Kidney epithelial cell (primary cell): ENCODE data around the gene IFNLR1. TPM values are rescaled to one million over a fixed set of nuclear protein-coding genes. Genes with fewer than 3 reads are reported as not detected.
A peak's percentile ranks its signal among the peaks of the same experiment; 100 is the strongest.

Experiments used
- DNase-seq: peaks from one replicate; pipeline ENCODE4 v3.0.0-alpha.2; 2010; ENCODE audit warnings: low read depth
- H3K27me3 ChIP-seq: 2 replicates; pipeline ENCODE4 v1.6.0; 2011; ENCODE audit warnings: low read length; ENCODE audit not compliant: control insufficient read depth, insufficient read depth
- H3K36me3 ChIP-seq: 2 replicates; pipeline ENCODE4 v1.5.1; 2011; ENCODE audit warnings: low read length; ENCODE audit not compliant: control insufficient read depth, insufficient read depth
- H3K4me3 ChIP-seq: 2 replicates; pipeline ENCODE4 v1.5.1; 2011; ENCODE audit warnings: low read depth, mild to moderate bottlenecking, control low read depth, low read length
- CTCF ChIP-seq: IDR thresholded peaks from 2 replicates; pipeline ENCODE4 v1.5.1; 2011; ENCODE audit warnings: mild to moderate bottlenecking, moderate library complexity, low read length, control low read depth, inconsistent platforms; ENCODE audit not compliant: insufficient read depth, poor library complexity, severe bottlenecking
- total RNA-seq: library from RNA; depleted of rRNA; stranded (reverse); fragments of >200 nt; gene quantifications from 2 replicates; pipeline ENCODE4 v1.2.3, GENCODE V29; 2015

Gene IFNLR1
- total RNA-seq, 1 donor from 2014 or later, result 6.7 TPM

- no peak for TF ChIP-seq CTCF
- no peak for DNase-seq
- Histone ChIP-seq H3K36me3 (no peaks in the 10 kb centered on the region), H3K4me3 (no peak overlapping the region), H3K27me3 (no peaks in the 10 kb centered on the region)
Measured at GRCh38 chr1:24162201-24162600, 24.9 kb downstream of the IFNLR1 start.

DNA sequence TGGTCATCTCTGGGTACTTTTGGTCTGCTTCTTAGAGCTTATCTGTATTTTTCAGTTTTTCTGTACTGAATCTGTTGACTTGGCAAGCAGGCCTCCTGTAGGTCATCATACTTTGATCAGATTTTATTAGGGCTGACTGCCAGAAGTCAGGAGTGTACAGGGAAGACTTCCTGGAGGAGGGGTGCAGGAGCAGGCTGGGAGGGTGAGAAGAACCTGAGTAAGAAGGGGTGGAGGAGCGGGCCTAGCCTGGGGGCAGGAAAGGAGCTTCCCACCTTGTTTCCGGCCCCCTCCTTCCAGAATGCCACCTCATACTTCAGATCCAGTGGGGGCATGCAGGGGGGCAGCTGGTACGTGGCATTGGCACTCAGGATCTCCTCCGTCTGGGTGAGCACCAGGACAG is 25.8 kb downstream of the IFNLR1 start:
- no peak overlapping the region for H3K4me3 ChIP-seq
- H3K36me3 ChIP-seq, result no peaks in the 10 kb centered on the region
- TF ChIP-seq CTCF, result no peak

DNA sequence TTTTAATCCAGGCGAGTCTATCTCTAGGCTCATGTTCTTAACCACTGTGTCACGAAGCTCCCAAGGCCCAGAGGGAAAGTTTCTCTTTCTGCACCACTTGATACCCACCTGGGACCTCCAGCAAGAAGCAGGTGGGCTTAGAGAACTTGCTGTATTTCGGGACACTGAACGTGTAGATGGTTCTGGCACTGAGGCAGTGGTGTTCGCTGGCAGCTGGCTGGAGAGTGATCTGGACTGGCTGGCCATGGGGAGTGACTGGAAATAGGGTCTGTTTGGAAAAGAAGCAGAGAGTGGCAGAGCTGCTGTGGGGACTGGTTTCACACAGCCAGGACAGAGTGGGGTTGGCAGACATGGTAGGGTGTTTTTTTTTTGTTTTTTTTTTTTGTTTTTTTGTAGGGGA is 27.7 kb downstream of the IFNLR1 start:
- Histone ChIP-seq H3K36me3 (no peaks in the 10 kb centered on the region), H3K4me3 (no peak overlapping the region), H3K27me3 (no peaks in the 10 kb centered on the region)
- no peak for TF ChIP-seq CTCF
- DNase-seq, result no peak

More for the DNA sequence above, 25.8 kb downstream of the IFNLR1 start:
- no peaks in the 10 kb centered on the region for H3K27me3 ChIP-seq
- DNase-seq, result no peak

- Histone ChIP-seq H3K4me3 (no peak overlapping the region), H3K27me3 (no peaks in the 10 kb centered on the region), H3K36me3 (no peaks in the 10 kb centered on the region)
- DNase-seq, result no peak
- peak; percentile 19 for TF ChIP-seq CTCF
Measured at GRCh38 chr1:24157918-24158481, 29.1 kb downstream of the IFNLR1 start.

DNA sequence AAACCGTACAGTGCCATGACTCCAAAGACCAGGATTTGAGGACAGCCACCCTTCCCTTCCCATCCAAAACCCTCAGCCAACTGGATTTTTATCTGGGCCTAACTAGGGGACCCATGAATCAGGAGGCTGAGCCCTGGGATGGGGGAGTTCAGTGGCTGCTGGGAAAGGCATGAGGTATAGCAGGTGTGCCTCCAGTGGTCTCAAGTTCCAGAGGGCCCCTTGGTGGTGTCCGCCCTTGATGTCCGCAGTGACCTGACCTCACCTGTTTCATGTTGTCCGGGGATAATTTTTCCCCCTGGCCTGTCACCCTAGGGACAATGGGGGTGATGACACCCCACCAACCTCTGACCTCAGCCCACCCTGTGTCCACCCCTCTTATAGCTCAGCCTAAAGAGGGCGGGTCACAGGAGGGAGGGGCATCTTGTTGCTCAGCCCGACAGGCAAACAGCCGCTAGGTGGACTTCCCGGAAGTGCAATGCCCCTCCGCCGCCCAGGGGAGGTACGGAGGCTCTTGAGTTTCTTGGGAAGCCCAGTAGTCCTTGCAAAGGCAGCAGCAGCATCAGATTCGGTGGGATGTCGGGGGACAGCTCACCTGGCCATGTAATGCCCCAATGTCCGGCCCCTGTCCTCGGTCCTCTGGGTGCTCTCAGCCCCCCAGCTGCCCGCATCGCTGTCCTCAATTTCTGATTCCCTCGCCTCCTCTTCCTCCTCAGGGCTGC is 30.4 kb downstream of the IFNLR1 start:
- H3K27me3 ChIP-seq, result no peaks in the 10 kb centered on the region
- TF ChIP-seq CTCF, result no peak
- H3K36me3 ChIP-seq, result no peaks in the 10 kb centered on the region
- no peak for DNase-seq
- no peak overlapping the region for H3K4me3 ChIP-seq
